ENCODE results near the gene GBF1. TPM values are rescaled to one million over a fixed set of nuclear protein-coding genes. Genes with fewer than 3 reads are reported as not detected.

Gene GBF1
- total and polyA plus RNA-seq, 2 of the 13 experiments (the other 11 are each of a cell fraction or from before 2014, with no cell fraction given), result 17.1 to 21.9 TPM

- TF ChIP-seq THAP8 (CRISPR knock-in tag; IDR thresholded peaks at IDR 0.05; ENCODE audit: borderline replicate concordance) (no peak), PCBP2 (optimal IDR thresholded peaks at IDR 0.05; ENCODE audit: low read depth, low read length, poor library complexity, severe bottlenecking) (no peak), BATF2 (CRISPR knock-in tag; IDR thresholded peaks at IDR 0.05) (no peak), ZFY (CRISPR knock-in tag; IDR thresholded peaks at IDR 0.05) (peak; percentile 92), MAZ (IDR thresholded peaks at IDR 0.05; ENCODE audit: borderline replicate concordance, low read depth, low read length) (peak; percentile 79; the same call in 1 of the 2 replicates), MAZ (CRISPR knock-in tag; IDR thresholded peaks at IDR 0.05; ENCODE audit: low read depth) (peak; percentile 65; the same call in 1 of the 2 replicates), GPBP1L1 (CRISPR knock-in tag; IDR thresholded peaks at IDR 0.05) (no peak), ZNF746 (CRISPR knock-in tag; IDR thresholded peaks at IDR 0.05) (peak; percentile 27; the same call in 1 of the 2 replicates), ESRRA (CRISPR knock-in tag; IDR thresholded peaks at IDR 0.05; ENCODE audit: low read depth) (no peak; the same call in 1 of the 2 replicates), SETDB1 (CRISPR knock-in tag; IDR thresholded peaks at IDR 0.05; ENCODE audit: borderline replicate concordance) (no peak), DRAP1 (CRISPR knock-in tag; IDR thresholded peaks at IDR 0.05) (peak; percentile 55; the same call in 1 of the 2 replicates), ZNF552 (CRISPR knock-in tag; IDR thresholded peaks at IDR 0.05; ENCODE audit: borderline replicate concordance) (no peak), UBTF (CRISPR knock-in tag; IDR thresholded peaks at IDR 0.05) (peak; percentile 74), ZNF577 (CRISPR knock-in tag; IDR thresholded peaks at IDR 0.05; ENCODE audit: borderline replicate concordance, low read depth) (no peak), ZNF275 (CRISPR knock-in tag; IDR thresholded peaks at IDR 0.05; ENCODE audit: borderline replicate concordance) (peak; percentile 34; the same call in 1 of the 2 replicates), SIN3B (IDR thresholded peaks at IDR 0.05; ENCODE audit: low read length) (peak; percentile 90), ZNF563 (CRISPR knock-in tag; IDR thresholded peaks at IDR 0.05) (peak; percentile 60), MYPOP (CRISPR knock-in tag; IDR thresholded peaks at IDR 0.05) (peak; percentile 18), HMG20B (CRISPR knock-in tag; conservative IDR thresholded peaks at IDR 0.05) (peak; percentile 60; the same call in 1 of the 2 replicates)
Observed at GRCh38 chr10:102420714-102421506, 175.6 kb downstream of the GBF1 start, which contains the start of gene FBXL15 (continued).
